GM12864 (cell line): Measurements from ENCODE around the gene KLK13.

Source experiments
- DNase-seq: peaks from one replicate; pipeline ENCODE4 v3.0.0-alpha.2; 2011; ENCODE audit warnings: low read depth
- H3K4me3 ChIP-seq: 2 replicates; pipeline ENCODE4 v1.5.1; 2011; ENCODE audit warnings: mild to moderate bottlenecking, low read depth, low read length, control low read depth
- TF ChIP-seq, protein P1 (sequence below): IDR thresholded peaks from 2 replicates; pipeline ENCODE4 v1.5.1; 2011; ENCODE audit warnings: low read depth, mild to moderate bottlenecking, moderate library complexity, low read length, control low read depth, inconsistent platforms; ENCODE audit errors: missing control alignments

The KLK13 gene

GRCh38 chr19:51015691-51016267 is 49.1 kb downstream of the KLK13 start:
- no peak overlapping the region for H3K4me3 ChIP-seq
- no peak for DNase-seq
- TF ChIP-seq, protein P1, sequence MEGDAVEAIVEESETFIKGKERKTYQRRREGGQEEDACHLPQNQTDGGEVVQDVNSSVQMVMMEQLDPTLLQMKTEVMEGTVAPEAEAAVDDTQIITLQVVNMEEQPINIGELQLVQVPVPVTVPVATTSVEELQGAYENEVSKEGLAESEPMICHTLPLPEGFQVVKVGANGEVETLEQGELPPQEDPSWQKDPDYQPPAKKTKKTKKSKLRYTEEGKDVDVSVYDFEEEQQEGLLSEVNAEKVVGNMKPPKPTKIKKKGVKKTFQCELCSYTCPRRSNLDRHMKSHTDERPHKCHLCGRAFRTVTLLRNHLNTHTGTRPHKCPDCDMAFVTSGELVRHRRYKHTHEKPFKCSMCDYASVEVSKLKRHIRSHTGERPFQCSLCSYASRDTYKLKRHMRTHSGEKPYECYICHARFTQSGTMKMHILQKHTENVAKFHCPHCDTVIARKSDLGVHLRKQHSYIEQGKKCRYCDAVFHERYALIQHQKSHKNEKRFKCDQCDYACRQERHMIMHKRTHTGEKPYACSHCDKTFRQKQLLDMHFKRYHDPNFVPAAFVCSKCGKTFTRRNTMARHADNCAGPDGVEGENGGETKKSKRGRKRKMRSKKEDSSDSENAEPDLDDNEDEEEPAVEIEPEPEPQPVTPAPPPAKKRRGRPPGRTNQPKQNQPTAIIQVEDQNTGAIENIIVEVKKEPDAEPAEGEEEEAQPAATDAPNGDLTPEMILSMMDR, result no peak

DNA sequence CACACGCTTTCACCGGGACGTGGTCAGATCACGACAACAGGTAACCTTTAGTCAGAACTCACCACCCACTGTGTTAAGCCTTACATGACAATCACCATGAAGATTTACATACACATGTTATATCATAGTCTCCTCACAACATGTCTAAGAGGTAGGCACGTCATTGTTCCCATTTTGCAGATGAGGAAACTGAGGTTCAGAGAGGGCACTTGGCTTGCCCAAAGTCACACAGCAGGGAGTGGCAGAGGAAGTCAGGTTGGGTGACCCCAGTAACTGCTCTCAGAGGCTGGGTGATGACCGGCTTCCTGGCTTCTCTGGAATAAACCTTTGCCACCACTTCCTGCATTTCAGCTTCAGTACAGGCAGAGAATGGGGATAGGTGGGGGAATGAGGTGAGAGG is 50.6 kb downstream of the KLK13 start:
- H3K4me3 ChIP-seq, result no peak overlapping the region
- no peak for DNase-seq
- TF ChIP-seq, protein P1, result no peak

DNA sequence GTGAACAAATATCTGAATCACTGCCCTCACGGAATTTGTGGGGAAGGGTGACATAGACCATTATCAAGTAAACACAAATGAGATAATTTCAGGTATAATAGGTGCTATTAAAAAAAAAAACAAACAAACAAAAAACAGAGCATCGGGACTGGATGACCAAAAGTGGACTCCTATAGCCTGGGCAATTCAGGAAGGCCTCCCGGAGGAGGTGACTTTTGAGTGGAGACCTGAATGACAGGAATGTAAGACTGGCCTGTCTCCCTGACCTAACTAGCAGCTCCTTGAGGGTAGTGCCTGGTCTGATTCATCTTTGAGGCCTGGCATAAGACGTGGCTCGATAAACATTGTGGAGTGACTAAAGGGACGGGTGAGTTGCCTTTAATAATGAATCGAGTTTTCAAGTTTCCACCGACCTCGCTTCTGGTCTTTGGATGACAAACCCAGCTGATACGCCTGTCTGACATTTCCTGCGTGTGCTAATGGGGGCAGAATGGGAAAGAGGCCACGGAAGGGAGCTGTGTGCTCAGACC is 52.2 kb downstream of the KLK13 start:
- DNase-seq, result no peak

GRCh38 chr19:51010066-51010795 is 54.7 kb downstream of the KLK13 start:
- no peak overlapping the region for H3K4me3 ChIP-seq
- no peak for DNase-seq
- TF ChIP-seq, protein P1, result no peak

More for the DNA sequence above, 52.2 kb downstream of the KLK13 start:
- no peak overlapping the region for H3K4me3 ChIP-seq
- TF ChIP-seq, protein P1, result no peak

DNA sequence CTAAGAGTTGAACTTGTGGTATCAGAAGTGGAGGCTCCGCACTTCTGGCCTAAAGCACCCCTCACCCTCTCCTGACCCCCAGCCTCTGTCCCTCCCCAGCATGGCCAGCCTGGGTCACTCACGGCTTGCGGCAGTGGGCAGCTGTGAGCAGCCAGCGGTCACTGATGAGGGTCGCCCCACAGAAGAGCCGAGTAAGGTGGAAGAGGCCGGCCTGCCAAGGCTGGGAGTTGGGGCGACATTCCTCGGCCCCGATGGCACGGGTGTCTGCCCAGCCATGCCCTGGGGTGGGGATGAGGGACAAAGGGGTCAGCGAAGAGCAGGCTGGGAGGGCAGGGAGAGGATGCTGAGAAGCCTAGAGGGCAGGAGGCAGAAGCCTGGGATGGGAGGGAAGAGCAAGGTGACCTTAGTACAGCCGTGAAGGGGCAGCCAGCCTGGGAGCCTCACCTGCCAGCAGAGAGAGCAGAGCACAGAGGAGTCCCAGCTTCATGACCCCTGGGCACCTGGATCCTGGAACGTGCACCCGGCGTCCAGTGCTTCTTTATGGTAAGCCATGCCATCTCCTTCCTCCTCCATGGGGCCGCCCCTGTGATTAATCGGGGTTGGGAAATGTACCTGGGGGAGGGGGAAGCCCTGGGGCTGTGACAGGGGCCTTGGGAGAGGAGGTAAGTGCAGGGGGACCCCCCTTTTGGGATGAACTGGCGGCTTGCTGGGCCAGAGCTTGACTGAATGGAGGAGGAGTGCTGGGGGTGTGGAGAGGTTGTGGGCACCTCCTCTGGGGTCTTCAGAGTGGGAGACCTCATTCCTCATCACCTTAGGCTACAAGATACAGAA is 55.6 kb downstream of the KLK13 start:
- DNase-seq, result no peak
- H3K4me3 ChIP-seq, result no peak overlapping the region
- TF ChIP-seq, protein P1, result no peak

GRCh38 chr19:51007488-51007887 is 57.4 kb downstream of the KLK13 start:
- no peak overlapping the region for H3K4me3 ChIP-seq
- TF ChIP-seq, protein P1, result no peak
- DNase-seq, result no peak
